HepG2 (cell line): Measurements from ENCODE around the gene QSER1. TPM values are rescaled to one million over a fixed set of nuclear protein-coding genes. Genes with fewer than 3 reads are reported as not detected.

ENCODE experiments used
- EED ChIP-seq: sonication (generic); formaldehyde crosslinking; IDR thresholded peaks from 2 replicates; pipeline ENCODE4 v1.5.0; 2020; ENCODE audit warnings: mild to moderate bottlenecking, missing genetic modification reagents
- HOXA9 ChIP-seq: sonication (generic); formaldehyde crosslinking; IDR thresholded peaks from 2 replicates; pipeline ENCODE4 v1.8.1; 2022; ENCODE audit warnings: missing genetic modification reagents, mild to moderate bottlenecking, moderate library complexity, borderline replicate concordance
- PHF21A ChIP-seq: sonication (generic); formaldehyde crosslinking; IDR thresholded peaks from 2 replicates; pipeline ENCODE4 v1.5.0; 2020; ENCODE audit warnings: mild to moderate bottlenecking, missing genetic modification reagents
- SRF ChIP-seq: IDR thresholded peaks from 2 replicates; pipeline ENCODE4 v1.6.1; 2011; ENCODE audit warnings: mild to moderate bottlenecking, low read depth, low read length, moderate library complexity
- polyA plus RNA-seq, 8 experiments: library from polyadenylated mRNA; depleted of rRNA in 3 of 8; stranded (reverse) in 7 of 8; unstranded in 1 of 8; fragments of >200 nt; fragmentation: Illumina TruSeq in 4 of 8; extraction: Trizol in 4 of 8; gene quantifications; 2 replicates each; pipeline versions ENCODE4 v1.2.1 to v1.2.3, GENCODE V29; 2011 to 2016; ENCODE audit warnings: low read depth in 4 of 8, missing spikeins in 1 of 8, mixed read lengths in 1 of 8; ENCODE audit not compliant: insufficient read depth in 1 of 8
- total RNA-seq, 5 experiments: library from RNA; depleted of rRNA; stranded (reverse); fragments of >200 nt; fragmentation: Illumina TruSeq; extraction: Trizol; gene quantifications; 2 replicates each; pipeline ENCODE4 v1.2.3, GENCODE V29; 2016; ENCODE audit warnings: low read depth in 1 of 5
- TF ChIP-seq, protein P1 (sequence below): sonication (generic); formaldehyde crosslinking; IDR thresholded peaks from 2 replicates; pipeline ENCODE4 v1.4.0; 2020; ENCODE audit warnings: mild to moderate bottlenecking, missing genetic modification reagents

QSER1 gene
- total and polyA plus RNA-seq, 2 of the 13 experiments (the other 11 are each of a cell fraction or from before 2014, with no cell fraction given): 8.9 to 17.3 TPM

DNA sequence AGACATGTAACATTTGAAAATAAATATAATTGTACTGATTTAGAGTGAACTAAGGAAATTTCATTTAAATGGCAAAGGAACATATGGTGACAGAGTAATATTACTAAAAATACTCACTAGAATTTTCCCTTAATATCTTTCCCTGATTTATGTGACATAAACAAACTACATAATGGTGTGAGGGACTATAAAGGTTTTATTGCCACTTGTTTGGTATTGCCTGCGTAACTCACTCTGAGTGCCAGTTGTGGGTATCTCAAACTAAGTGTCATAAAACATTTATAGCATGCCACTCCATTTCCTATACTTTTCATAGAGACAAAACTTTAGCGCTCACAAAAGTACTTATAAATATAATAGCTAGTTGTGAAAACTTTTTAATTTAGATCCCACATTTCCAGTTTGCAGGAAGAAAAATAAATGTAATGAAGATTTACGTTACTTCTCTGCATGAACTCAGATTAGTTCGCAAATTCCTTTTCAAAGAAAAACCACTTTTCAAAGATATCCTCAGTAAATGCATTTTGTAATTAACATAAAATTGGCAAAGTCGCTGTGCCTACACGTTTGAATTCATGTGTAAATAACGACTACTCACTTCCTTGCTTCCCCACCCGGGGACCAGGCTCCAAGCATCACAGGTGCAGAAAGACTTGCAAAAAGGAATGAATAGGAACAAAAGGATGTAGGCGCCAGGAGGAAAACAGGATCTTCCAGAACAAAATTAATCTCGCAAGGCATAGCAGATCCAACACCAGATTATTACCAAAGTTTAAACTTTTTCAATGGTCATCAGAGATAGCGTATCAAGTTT is 1.6 kb upstream of the QSER1 start (continued):
- TF ChIP-seq, protein P1, sequence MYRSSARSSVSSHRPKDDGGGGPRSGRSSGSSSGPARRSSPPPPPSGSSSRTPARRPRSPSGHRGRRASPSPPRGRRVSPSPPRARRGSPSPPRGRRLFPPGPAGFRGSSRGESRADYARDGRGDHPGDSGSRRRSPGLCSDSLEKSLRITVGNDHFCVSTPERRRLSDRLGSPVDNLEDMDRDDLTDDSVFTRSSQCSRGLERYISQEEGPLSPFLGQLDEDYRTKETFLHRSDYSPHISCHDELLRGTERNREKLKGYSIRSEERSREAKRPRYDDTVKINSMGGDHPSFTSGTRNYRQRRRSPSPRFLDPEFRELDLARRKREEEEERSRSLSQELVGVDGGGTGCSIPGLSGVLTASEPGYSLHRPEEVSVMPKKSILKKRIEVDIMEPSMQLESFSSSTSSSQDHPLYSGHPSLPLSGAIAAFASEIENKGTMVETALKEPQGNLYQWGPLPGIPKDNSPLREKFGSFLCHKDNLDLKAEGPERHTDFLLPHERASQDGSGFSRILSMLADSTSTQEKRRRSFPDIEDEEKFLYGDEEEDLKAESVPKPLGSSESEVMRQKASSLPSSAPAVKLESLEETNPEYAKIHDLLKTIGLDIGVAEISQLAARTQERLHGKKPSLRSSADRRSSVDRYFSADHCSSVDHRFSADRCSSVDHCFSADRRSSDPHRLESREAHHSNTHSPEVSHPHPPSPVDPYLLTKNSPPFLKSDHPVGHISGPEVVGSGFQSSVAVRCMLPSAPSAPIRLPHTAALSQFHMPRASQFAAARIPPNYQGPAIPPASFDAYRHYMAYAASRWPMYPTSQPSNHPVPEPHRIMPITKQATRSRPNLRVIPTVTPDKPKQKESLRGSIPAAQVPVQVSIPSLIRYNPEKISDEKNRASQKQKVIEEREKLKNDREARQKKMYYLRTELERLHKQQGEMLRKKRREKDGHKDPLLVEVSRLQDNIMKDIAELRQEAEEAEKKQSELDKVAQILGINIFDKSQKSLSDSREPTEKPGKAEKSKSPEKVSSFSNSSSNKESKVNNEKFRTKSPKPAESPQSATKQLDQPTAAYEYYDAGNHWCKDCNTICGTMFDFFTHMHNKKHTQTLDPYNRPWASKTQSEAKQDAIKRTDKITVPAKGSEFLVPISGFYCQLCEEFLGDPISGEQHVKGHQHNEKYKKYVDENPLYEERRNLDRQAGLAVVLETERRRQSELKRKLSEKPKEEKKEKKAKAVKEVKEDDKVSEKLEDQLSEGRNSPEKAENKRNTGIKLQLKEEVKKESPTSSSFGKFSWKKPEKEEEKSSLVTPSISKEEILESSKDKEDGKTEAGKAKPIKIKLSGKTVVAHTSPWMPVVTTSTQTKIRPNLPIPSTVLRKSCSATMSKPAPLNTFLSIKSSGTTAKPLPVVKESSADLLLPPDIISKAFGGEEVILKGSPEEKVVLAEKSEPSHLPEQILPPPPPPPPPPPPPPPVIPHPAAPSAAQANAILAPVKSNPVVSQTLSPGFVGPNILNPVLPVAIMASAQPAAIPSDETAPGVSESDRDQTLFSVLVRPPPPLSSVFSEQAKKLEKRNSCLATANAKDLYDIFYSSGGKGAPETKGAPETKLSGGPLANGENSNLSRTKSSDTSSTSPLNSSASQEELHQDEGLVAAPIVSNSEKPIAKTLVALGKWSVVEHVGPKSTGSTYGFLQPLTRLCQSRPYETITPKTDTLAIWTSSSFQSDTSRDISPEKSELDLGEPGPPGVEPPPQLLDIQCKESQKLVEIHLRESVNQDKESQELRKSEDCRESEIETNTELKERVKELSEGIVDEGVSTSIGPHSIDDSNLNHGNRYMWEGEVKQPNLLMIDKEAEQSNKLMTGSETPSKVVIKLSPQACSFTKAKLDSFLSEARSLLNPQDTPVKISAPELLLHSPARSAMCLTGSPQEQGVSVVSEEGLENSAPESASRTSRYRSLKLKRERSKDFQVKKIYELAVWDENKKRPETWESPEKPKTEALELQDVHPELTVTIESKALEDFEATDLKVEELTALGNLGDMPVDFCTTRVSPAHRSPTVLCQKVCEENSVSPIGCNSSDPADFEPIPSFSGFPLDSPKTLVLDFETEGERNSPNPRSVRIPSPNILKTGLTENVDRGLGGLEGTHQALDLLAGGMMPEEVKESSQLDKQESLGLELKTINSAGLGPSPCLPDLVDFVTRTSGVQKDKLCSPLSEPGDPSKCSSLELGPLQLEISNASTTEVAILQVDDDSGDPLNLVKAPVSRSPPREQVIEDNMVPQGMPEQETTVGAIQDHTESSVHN (CRISPR knock-in tag): no peak
- TF ChIP-seq HOXA9 (CRISPR knock-in tag) (no peak), SRF (no peak), EED (no peak), PHF21A (CRISPR knock-in tag) (no peak)
